ENCODE data around the gene CSK.

CSK gene

GRCh38 chr15:74812533-74812932 is 30.7 kb downstream of the CSK start, which contains the start of gene LMAN1L:
TSS of gene LMAN1L (plus strand) at chr15:74812835. CDS start at chr15:74812855, 20 bp downstream.
- TF ChIP-seq TAF1 (IDR thresholded peaks at IDR 0.05; ENCODE audit: borderline replicate concordance, insufficient read depth, low read length), result no peak

DNA sequence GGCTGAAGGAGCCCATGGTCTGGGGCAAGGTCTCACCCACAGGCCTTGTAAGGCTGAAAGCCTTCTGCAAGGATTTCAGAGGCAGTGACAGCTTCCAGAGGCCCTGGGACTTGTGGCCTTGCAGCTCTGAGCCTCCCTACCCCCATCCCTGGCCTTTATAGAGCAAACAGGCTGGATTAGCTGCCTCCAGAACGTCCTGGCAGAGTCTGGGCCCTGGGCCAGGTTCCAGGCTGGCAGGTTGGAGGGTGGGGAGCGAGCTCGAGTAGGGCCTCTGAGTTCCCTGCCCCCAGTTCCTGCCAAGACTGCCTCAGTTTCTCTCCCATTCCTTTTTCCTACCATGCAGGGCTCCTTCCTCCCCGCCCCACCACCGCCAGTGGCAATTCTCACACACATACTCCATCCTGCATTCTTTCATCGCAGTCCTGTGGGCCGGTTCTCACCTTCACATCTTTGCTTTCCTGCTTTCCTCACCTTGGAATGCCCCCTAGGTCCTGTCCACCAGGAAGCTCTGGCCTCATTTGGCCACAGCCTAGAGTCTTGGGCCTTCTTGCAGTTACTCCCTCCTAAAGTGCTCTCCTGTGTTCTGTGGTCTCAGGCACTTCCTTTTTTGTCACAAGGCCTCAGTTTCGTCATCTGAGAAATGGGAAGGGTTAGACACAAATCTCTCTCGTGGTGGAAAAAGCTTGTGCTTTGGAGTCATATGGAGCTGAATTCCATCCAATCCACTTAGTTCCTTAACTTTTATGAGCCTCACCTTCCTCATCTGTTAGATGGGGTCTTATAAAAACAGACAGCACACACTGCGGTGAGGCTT is 33.4 kb downstream of the CSK start:
- TF ChIP-seq TAF1 (IDR thresholded peaks at IDR 0.05; ENCODE audit: borderline replicate concordance, insufficient read depth, low read length) (no peak), FOXP2 (optimal IDR thresholded peaks at IDR 0.05; ENCODE audit: borderline replicate concordance, extremely low read depth, extremely low read length, insufficient read depth) (no peak), POLR2AphosphoS5 (IDR thresholded peaks at IDR 0.05; ENCODE audit: low read depth, low read length) (no peak), SIN3A (IDR thresholded peaks at IDR 0.05; ENCODE audit: borderline replicate concordance, insufficient read depth, low read length) (no peak), REST (IDR thresholded peaks at IDR 0.05; ENCODE audit: insufficient read depth in 1 of 2, low read depth in 2 of 2, low read length in 2 of 2) (no peak)

- TF ChIP-seq SIN3A (IDR thresholded peaks at IDR 0.05; ENCODE audit: borderline replicate concordance, insufficient read depth, low read length), result no peak
- TF ChIP-seq POLR2AphosphoS5 (IDR thresholded peaks at IDR 0.05; ENCODE audit: low read depth, low read length), result no peak
- TF ChIP-seq TAF1 (IDR thresholded peaks at IDR 0.05; ENCODE audit: borderline replicate concordance, insufficient read depth, low read length), result no peak
- no peak for TF ChIP-seq FOXP2 (optimal IDR thresholded peaks at IDR 0.05; ENCODE audit: borderline replicate concordance, extremely low read depth, extremely low read length, insufficient read depth)
- TF ChIP-seq REST (IDR thresholded peaks at IDR 0.05; ENCODE audit: insufficient read depth in 1 of 2, low read depth in 2 of 2, low read length in 2 of 2), result no peak
Observed at GRCh38 chr15:74815961-74816360, 34.1 kb downstream of the CSK start.

- TF ChIP-seq FOXP2 (optimal IDR thresholded peaks at IDR 0.05; ENCODE audit: borderline replicate concordance, extremely low read depth, extremely low read length, insufficient read depth), result no peak
- TF ChIP-seq SIN3A (IDR thresholded peaks at IDR 0.05; ENCODE audit: borderline replicate concordance, insufficient read depth, low read length), result no peak
- TF ChIP-seq REST (IDR thresholded peaks at IDR 0.05; ENCODE audit: insufficient read depth in 1 of 2, low read depth in 2 of 2, low read length in 2 of 2), result no peak
- no peak for TF ChIP-seq TAF1 (IDR thresholded peaks at IDR 0.05; ENCODE audit: borderline replicate concordance, insufficient read depth, low read length)
- TF ChIP-seq POLR2AphosphoS5 (IDR thresholded peaks at IDR 0.05; ENCODE audit: low read depth, low read length), result no peak
Observed at GRCh38 chr15:74816624-74817369, 34.9 kb downstream of the CSK start.

DNA sequence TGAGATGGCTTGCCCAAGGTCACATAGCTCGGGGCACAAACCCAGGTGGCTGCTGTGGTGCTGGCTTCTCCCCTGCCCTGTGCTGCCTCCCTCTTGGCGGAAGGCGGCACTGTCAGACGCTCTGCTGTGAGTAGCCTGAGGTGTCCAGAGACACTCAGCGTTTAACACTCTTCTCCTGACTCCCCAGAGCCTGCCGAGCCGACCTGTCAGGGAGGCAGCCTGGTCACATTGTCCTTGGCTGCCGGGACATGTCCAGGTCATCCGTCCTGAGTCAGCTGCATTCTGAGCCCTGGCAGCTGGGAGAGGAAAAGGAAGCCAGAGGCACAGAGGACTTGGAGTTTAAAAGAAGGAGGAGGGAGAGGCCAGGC is 35.5 kb downstream of the CSK start:
- TF ChIP-seq SIN3A (IDR thresholded peaks at IDR 0.05; ENCODE audit: borderline replicate concordance, insufficient read depth, low read length) (no peak), FOXP2 (optimal IDR thresholded peaks at IDR 0.05; ENCODE audit: borderline replicate concordance, extremely low read depth, extremely low read length, insufficient read depth) (no peak)

GRCh38 chr15:74820056-74820455 is 38.2 kb downstream of the CSK start:
- TF ChIP-seq POLR2AphosphoS5 (IDR thresholded peaks at IDR 0.05; ENCODE audit: low read depth, low read length) (no peak), SIN3A (IDR thresholded peaks at IDR 0.05; ENCODE audit: borderline replicate concordance, insufficient read depth, low read length) (no peak), FOXP2 (optimal IDR thresholded peaks at IDR 0.05; ENCODE audit: borderline replicate concordance, extremely low read depth, extremely low read length, insufficient read depth) (no peak), TAF1 (IDR thresholded peaks at IDR 0.05; ENCODE audit: borderline replicate concordance, insufficient read depth, low read length) (no peak), REST (IDR thresholded peaks at IDR 0.05; ENCODE audit: insufficient read depth in 1 of 2, low read depth in 2 of 2, low read length in 2 of 2) (no peak)

Data from PFSK-1 (cell line).